Activated naive CD8-positive, alpha-beta T cell treated with anti-CD3 and anti-CD28 coated beads, Interleukin-2, amount 10 ng/mL, durations not matched to agents 7 days and 5 days (primary cell): ENCODE data around the gene PPP1R27. TPM values are rescaled to one million over a fixed set of nuclear protein-coding genes. Genes with fewer than 3 reads are reported as not detected.

ENCODE experiments used
- ATAC-seq: fragments of 150-1000 bp; cut with Tn5 transposase; one replicate; pipeline ENCODE4 v1.10.0; 2021; ENCODE audit warnings: low read depth, moderate library complexity
- POLR2A ChIA-PET: fragments of 350-600 bp; sonication (Branson Sonifier 250); formaldehyde crosslinking; loops from one replicate; lab custom pipeline; 2021; ENCODE audit warnings: antibody characterized with exemption; lab: Charles Lee
- DNase-seq: peaks from one replicate; pipeline ENCODE4 v3.0.0; 2021
- H3K27ac Mint-ChIP-seq: one replicate; pipeline ENCODE4 v1.8.0; 2022; ENCODE audit warnings: mild to moderate bottlenecking, mixed read lengths
- H3K27me3 Mint-ChIP-seq: one replicate; pipeline ENCODE4 v1.8.0; 2022; ENCODE audit warnings: mild to moderate bottlenecking, moderate library complexity, mixed read lengths
- H3K36me3 Mint-ChIP-seq: one replicate; pipeline ENCODE4 v1.8.0; 2021; ENCODE audit warnings: mild to moderate bottlenecking, mixed read lengths
- H3K4me1 Mint-ChIP-seq: one replicate; pipeline ENCODE4 v1.8.0; 2021; ENCODE audit warnings: mixed read lengths
- H3K4me3 Mint-ChIP-seq: one replicate; pipeline ENCODE4 v1.8.0; 2022; ENCODE audit warnings: mild to moderate bottlenecking, moderate library complexity, mixed read lengths
- H3K9me3 Mint-ChIP-seq: one replicate; pipeline ENCODE4 v1.8.0; 2021; ENCODE audit warnings: mixed read lengths
- total RNA-seq, 2 experiments: library from RNA; stranded (reverse); gene quantifications; one replicate each; pipeline ENCODE4 v1.2.3, GENCODE V29; 2021

PPP1R27 gene
- total RNA-seq, 2 experiments from 2014 or later: not detected

- Mint-ChIP-seq H3K9me3 (no peaks in the 10 kb centered on the region), H3K4me1 (no peaks in the 10 kb centered on the region), H3K27ac (no peak overlapping the region), H3K27me3 (no peaks in the 10 kb centered on the region), H3K4me3 (no peak overlapping the region), H3K36me3 (no peaks in the 10 kb centered on the region)
- POLR2A ChIA-PET: no interaction called here
- DNase-seq (no peak), ATAC-seq (no peak)
Observed at GRCh38 chr17:81792675-81793615, 41.9 kb downstream of the PPP1R27 start.

Other genes with a start within 250 kb of the PPP1R27 start
- gene NPLOC4, start 197.9 kb downstream of the PPP1R27 start, total RNA-seq: 100 to 1,000 TPM in 1 of 2 experiments, 10 to 100 TPM in 1; 96.9 to 109 TPM
- under 1 TPM; 0.36 to 0.99 TPM for gene TSPAN10, start 197.9 kb downstream of the PPP1R27 start, total RNA-seq
- gene PDE6G, start 178.5 kb downstream of the PPP1R27 start, total RNA-seq: 10 to 100 TPM; 47.8 to 57.1 TPM
- gene OXLD1, start 168.4 kb downstream of the PPP1R27 start, total RNA-seq: 10 to 100 TPM; 56.6 to 60.1 TPM
- 10 to 100 TPM; 31.3 to 32.0 TPM for gene CCDC137, start 168.3 kb downstream of the PPP1R27 start, total RNA-seq
- 10 to 100 TPM; 17.7 to 19.0 TPM for gene ARL16, start 151.3 kb downstream of the PPP1R27 start, total RNA-seq
- gene HGS, start 151.0 kb downstream of the PPP1R27 start, total RNA-seq: 100 to 1,000 TPM; 152 to 164 TPM
- gene MRPL12, start 131.7 kb downstream of the PPP1R27 start, total RNA-seq: 10 to 100 TPM; 55.1 to 59.2 TPM
- gene SLC25A10, start 122.8 kb downstream of the PPP1R27 start, total RNA-seq: 10 to 100 TPM; 22.0 to 25.1 TPM
- not detected for gene GCGR, start 30.9 kb downstream of the PPP1R27 start, total RNA-seq
- gene MCRIP1, start 1.8 kb downstream of the PPP1R27 start, total RNA-seq: 10 to 100 TPM; 56.5 to 58.3 TPM
- gene P4HB, start 25.5 kb upstream of the PPP1R27 start, total RNA-seq: 100 to 1,000 TPM; 319 to 347 TPM
- 100 to 1,000 TPM; 538 to 539 TPM for gene ARHGDIA, start 36.3 kb upstream of the PPP1R27 start, total RNA-seq
- 100 to 1,000 TPM; 135 to 152 TPM for gene ALYREF, start 56.5 kb upstream of the PPP1R27 start, total RNA-seq
- 100 to 1,000 TPM; 102 to 106 TPM for gene ANAPC11, start 56.7 kb upstream of the PPP1R27 start, total RNA-seq
- 1 to 10 TPM in 1 of 2 experiments, under 1 TPM in 1; 0.47 to 1.0 TPM for gene NPB, start 67.2 kb upstream of the PPP1R27 start, total RNA-seq
- 10 to 100 TPM; 39.3 to 44.5 TPM for gene PCYT2, start 76.3 kb upstream of the PPP1R27 start, total RNA-seq
- gene SIRT7, start 83.1 kb upstream of the PPP1R27 start, total RNA-seq: 10 to 100 TPM; 64.8 to 65.2 TPM
- gene MAFG, start 92.7 kb upstream of the PPP1R27 start, total RNA-seq: 10 to 100 TPM; 18.3 to 20.4 TPM
- 10 to 100 TPM; 12.1 to 17.8 TPM for gene PYCR1, start 102.2 kb upstream of the PPP1R27 start, total RNA-seq
- gene MYADML2, start 112.2 kb upstream of the PPP1R27 start, total RNA-seq: not detected
- gene NOTUM, start 126.1 kb upstream of the PPP1R27 start, total RNA-seq: under 1 TPM; 0.25 to 0.26 TPM
- gene ASPSCR1, start 142.6 kb upstream of the PPP1R27 start, total RNA-seq: 10 to 100 TPM; 34.4 to 35.1 TPM
- gene CENPX, start 187.8 kb upstream of the PPP1R27 start, total RNA-seq: 10 to 100 TPM; 62.0 to 64.7 TPM
- gene LRRC45, start 188.3 kb upstream of the PPP1R27 start, total RNA-seq: 10 to 100 TPM; 41.6 to 45.1 TPM
- 1 to 10 TPM; 6.7 to 7.6 TPM for gene RAC3, start 196.6 kb upstream of the PPP1R27 start, total RNA-seq
- 100 to 1,000 TPM; 110 to 115 TPM for gene DCXR, start 202.6 kb upstream of the PPP1R27 start, total RNA-seq
- 10 to 100 TPM; 28.7 to 28.8 TPM for gene RFNG, start 216.8 kb upstream of the PPP1R27 start, total RNA-seq
- 10 to 100 TPM; 76.0 to 79.8 TPM for gene GPS1, start 216.8 kb upstream of the PPP1R27 start, total RNA-seq
- gene DUS1L, start 230.8 kb upstream of the PPP1R27 start, total RNA-seq: 100 to 1,000 TPM; 126 to 130 TPM